ENCODE results near the gene ATP5PB. TPM values are rescaled to one million over a fixed set of nuclear protein-coding genes. Genes with fewer than 3 reads are reported as not detected.

The ATP5PB gene
- total and polyA plus RNA-seq, 12 donors: 146 to 899 (median 789) TPM

DNA sequence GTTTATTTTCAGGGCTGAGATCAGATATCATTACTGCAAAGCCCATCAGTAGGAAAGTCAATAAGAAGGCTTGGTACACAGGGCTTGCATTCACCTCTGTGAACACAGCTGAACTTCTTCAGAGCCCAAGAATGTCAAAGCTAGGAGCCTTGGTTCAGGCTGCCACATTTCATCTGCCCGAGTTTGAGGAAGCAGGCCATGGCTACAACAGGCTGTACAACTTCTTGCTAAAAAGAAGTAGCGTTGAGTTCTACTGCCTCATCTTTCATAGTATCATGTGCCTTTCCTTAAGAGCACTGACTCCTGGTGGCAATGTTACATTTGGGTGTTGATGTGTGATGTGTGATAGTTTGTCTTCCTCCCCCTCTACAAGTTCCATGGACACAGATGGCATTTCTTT, 34.6 kb downstream of the ATP5PB start:
- DNase-seq: no peak
- Histone ChIP-seq H3K4me1 (peaks cover 0 to 74% (median 17%) of the 10 kb centered on the region in 9 donors), H3K27me3 (peaks cover 0 to 7% (median 0%) of the 10 kb centered on the region in 7 donors), H3K27ac (peak overlapping the region in 1 of 10 donors; percentile 44), H3K9me3 (no peaks in the 10 kb centered on the region), H3K36me3 (peaks cover 0 to 4% (median 0%) of the 10 kb centered on the region in 9 donors), H3K4me3 (no peak overlapping the region)
- no peak for ATAC-seq
- TF ChIP-seq, protein P1, sequence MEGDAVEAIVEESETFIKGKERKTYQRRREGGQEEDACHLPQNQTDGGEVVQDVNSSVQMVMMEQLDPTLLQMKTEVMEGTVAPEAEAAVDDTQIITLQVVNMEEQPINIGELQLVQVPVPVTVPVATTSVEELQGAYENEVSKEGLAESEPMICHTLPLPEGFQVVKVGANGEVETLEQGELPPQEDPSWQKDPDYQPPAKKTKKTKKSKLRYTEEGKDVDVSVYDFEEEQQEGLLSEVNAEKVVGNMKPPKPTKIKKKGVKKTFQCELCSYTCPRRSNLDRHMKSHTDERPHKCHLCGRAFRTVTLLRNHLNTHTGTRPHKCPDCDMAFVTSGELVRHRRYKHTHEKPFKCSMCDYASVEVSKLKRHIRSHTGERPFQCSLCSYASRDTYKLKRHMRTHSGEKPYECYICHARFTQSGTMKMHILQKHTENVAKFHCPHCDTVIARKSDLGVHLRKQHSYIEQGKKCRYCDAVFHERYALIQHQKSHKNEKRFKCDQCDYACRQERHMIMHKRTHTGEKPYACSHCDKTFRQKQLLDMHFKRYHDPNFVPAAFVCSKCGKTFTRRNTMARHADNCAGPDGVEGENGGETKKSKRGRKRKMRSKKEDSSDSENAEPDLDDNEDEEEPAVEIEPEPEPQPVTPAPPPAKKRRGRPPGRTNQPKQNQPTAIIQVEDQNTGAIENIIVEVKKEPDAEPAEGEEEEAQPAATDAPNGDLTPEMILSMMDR (IDR thresholded peaks at IDR 0.05): no peak
- intact Hi-C loops (cut with DNase I): loop anchor here in 8 of 10 donors (2.0 to 10.0 kb wide), 8 partner anchors 168 to 891 kb away; partner anchors contain the start of gene DDX20 (in 2 of the 8)
- 61 to 86% methylated on average over 2 of the region's 2 CpGs for WGBS, 2 donors

DNA sequence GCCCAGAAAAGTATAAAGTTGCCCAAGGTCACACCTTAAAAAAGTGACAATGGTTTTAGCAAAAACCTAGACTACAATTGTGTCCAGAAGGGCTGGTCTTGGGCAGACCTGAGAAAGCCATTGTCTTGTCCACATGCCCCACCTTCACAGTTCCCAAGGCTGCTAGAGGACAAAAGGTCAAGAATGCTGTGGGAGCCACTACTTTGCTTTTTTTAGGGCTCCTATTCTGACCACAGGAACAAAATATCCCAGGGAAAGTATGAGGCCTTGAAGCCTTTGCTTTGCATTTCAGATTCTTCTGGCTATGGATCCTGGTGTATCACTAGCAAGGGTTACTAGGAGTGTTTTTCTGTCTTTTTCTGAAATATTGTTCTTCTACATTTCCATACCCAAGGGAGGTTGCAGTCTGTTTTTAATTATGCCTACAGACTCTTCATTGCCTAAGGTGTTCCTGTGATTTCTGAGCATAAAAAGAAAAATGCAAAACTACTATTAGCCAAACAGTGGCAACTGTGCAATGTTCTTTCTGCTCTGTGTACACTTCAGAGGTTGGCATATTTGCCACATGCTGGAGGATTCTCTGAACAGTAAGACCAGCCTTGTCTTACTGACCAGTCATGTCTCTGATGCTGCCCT, 35.2 kb downstream of the ATP5PB start:
- no peak for ATAC-seq

DNA sequence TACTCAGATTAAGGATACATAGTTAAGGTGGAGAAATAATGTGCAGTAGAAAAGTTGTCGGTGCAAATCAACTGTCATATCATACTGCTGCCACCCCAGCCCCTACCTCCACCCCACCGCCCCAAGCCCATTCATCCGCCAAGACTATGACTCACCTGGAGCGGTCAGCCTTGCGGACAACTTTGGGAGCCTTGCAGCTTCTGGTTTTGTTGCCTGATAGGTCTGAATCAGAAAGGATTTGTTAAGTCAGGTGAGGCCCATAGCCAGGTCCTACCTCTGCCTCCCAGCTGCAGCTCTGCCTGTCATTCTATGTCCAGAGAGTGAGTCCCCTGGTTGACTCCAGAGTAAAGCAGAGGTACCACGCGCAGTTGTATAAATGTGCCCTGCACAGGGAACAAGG, 37.2 kb downstream of the ATP5PB start:
- Histone ChIP-seq H3K27me3 (peaks cover 0 to 7% (median 0%) of the 10 kb centered on the region in 7 donors), H3K36me3 (peaks cover 0 to 3% (median 0%) of the 10 kb centered on the region in 9 donors), H3K4me3 (peak overlapping the region in 1 of 10 donors; percentile 41), H3K4me1 (peaks cover 0 to 80% (median 12%) of the 10 kb centered on the region in 9 donors), H3K27ac (peak overlapping the region in 1 of 10 donors; percentile 31), H3K9me3 (no peaks in the 10 kb centered on the region)
- intact Hi-C loops (cut with DNase I): loop anchor here in 4 of 10 donors (5.0 to 10.0 kb wide), 3 partner anchors 271 to 888 kb away; partner anchors contain the start of gene DDX20 (in 1 of the 4)
- no peak for DNase-seq
- no peak for ATAC-seq
- WGBS, 2 donors: 95 to 97% methylated on average over 7 of the region's 7 CpGs
- TF ChIP-seq, protein P1 (IDR thresholded peaks at IDR 0.05): no peak

More for the DNA sequence above, 35.2 kb downstream of the ATP5PB start:
- Histone ChIP-seq H3K4me1 (peaks cover 0 to 75% (median 17%) of the 10 kb centered on the region in 9 donors), H3K4me3 (no peak overlapping the region), H3K27me3 (peaks cover 0 to 7% (median 0%) of the 10 kb centered on the region in 7 donors), H3K36me3 (peaks cover 0 to 3% (median 0%) of the 10 kb centered on the region in 9 donors), H3K9me3 (no peaks in the 10 kb centered on the region), H3K27ac (peak overlapping the region in 1 of 10 donors; percentile 60)
- intact Hi-C loops (cut with DNase I): loop anchor here in 9 of 10 donors (5.0 to 10.0 kb wide), 7 partner anchors 168 to 890 kb away; partner anchors contain the start of gene DDX20 (in 3 of the 9)
- no peak for DNase-seq
- TF ChIP-seq, protein P1 (IDR thresholded peaks at IDR 0.05): no peak

DNA sequence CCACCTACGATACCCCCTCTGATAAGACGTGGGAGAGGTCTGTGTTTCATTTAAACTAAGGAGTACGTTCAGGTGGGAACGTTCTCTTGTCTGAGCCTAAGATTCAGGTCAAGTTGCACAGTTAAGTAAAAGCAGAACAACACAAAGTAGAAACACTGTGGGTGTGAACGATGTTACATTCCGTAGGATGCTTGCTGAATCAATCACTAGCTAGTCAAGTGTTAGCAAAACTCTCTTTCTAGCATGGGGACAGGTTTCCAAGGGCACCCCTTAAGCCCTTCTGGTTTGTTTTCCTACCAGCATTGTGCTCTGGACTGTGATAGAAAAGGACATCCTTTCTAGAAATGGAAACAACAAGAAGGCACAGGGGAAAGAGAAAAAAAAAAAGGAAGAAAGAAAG, 37.9 kb downstream of the ATP5PB start:
- H3K4me3 ChIP-seq: peak overlapping the region in 1 of 10 donors; percentile 41
- intact Hi-C loops (cut with DNase I): loop anchor here in 4 of 10 donors (5.0 to 10.0 kb wide), 3 partner anchors 270 to 888 kb away; partner anchors contain the start of gene DDX20 (in 1 of the 4)
- H3K27ac ChIP-seq: peak overlapping the region in 1 of 10 donors; percentile 83
- WGBS, 2 donors: 83 to 89% methylated on average over 6 of the region's 6 CpGs
- DNase-seq: no peak
- no peaks in the 10 kb centered on the region for H3K9me3 ChIP-seq
- no peak for ATAC-seq
- H3K27me3 ChIP-seq: peaks cover 0 to 7% (median 0%) of the 10 kb centered on the region in 7 donors
- TF ChIP-seq, protein P1 (IDR thresholded peaks at IDR 0.05): no peak
- peaks cover 0 to 3% (median 0%) of the 10 kb centered on the region in 9 donors for H3K36me3 ChIP-seq
- H3K4me1 ChIP-seq: peaks cover 0 to 78% (median 5%) of the 10 kb centered on the region in 9 donors
